ENCODE measurements around the gene IDI2.
"Not testable (repeated sequence)": the region's sequence is repeated elsewhere in the genome, so short reads cannot be mapped to it uniquely, and the experiment has no call there.

Gene IDI2

GRCh38 chr10:1045415-1045814, 19.8 kb upstream of the IDI2 start:
- no peak for FAIRE-seq

GRCh38 chr10:1044964-1045363, 19.3 kb upstream of the IDI2 start:
- FAIRE-seq, result no peak

GRCh38 chr10:1044146-1044545, 18.5 kb upstream of the IDI2 start:
- no peak for FAIRE-seq

DNA sequence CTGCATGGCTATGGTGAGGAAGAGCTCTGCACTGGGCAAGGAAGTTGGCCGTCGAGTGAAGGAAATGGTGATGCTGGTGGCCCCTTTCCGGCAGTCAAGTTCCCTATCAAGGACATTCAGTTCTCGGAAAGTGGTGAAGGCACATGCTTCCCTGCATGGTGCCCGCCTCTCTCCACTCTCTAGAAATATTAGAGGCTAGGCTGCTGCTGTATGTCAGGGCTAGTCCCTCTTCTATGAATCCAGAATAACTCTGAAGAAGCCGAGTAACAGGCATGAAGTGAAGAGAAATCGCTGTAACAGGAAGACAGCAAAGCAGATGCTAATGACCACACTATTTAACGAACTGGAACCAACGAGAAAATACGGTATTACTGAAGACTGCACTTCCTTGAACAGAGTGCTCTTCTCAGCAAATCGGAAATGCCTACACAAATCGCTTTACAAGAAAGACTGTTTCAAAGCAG, 17.9 kb upstream of the IDI2 start:
- no peak for FAIRE-seq

DNA sequence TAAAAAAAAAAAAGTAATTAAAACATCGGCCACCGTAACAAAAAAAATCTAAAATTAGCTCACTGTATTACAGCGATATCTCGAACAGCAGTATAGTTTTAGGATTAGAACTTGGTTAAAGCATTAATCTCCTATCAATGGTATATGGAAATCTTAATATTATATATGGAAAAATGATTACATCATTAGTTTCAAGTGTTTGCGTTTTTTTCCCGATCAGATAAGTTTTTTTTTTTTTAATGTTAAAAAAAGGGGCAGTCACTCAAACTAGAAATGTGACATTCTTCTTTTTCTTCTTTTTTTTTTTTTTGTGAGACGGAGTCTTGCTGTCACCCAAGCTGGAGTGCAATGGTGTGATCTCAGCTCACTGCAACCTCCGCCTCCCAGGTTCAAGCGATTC, 15.9 kb upstream of the IDI2 start:
- FAIRE-seq, result no peak

DNA sequence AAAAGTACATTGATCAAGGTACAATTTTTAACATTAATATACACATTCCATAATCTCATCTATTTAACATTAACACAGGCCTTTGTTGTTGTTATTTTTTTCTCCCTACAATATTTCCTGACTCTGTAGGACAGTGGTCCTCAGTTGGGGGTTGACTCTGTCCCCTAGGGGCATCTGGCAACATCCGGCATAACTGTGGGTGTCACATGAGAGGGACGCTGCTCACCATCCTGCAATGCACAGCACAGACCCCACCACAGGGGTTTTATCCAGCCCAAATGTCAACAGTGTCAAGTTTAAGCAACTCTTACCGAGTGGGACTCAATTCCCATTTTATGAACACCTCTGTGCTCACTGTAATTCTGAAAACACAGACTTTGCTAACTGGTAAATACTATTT, 14.5 kb upstream of the IDI2 start:
- no peak for FAIRE-seq

- not testable (repeated sequence) for FAIRE-seq
Observed at GRCh38 chr10:1038769-1039168, 13.1 kb upstream of the IDI2 start.

DNA sequence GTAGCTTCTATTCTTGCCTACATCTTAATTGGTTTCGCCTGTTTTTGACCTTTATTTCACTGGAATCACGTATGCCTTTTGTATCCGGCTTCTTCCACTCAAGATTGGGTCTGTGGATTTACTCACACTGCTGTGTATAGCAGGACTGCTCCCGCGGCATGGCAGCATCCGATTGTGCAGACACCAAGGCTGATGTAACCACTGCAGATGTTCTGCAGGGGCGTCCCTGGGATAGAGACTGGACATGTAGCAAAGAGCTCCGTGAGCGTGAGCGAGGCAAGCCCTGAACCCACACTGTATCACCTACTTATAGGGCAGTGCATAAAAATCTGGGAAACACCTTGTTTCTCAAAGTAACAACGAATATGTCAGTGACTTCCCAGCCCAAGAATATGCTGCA, 11.4 kb upstream of the IDI2 start:
- FAIRE-seq, result no peak

DNA sequence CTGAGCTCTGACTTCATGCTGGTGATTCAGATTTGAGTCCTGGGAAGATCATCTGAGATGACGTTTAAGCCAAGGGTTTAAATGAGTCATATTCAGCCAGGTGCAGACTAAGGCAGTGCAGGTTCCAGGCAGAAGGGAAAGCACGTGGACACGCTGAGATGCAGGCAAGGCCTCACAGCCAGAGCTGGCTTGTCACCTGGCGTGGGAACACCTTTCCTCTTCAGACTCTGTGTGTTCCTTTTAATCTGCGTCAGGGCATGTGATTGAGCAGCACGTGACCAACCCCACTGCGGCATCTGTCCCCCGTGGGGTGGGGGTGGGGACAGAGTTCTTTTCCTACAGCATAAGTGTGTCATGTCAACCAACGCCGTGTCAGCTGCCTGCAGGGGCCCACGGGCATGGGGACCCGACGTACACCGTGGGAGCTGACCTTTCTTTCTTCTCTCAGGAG, 10.7 kb upstream of the IDI2 start:
- FAIRE-seq, result no peak

DNA sequence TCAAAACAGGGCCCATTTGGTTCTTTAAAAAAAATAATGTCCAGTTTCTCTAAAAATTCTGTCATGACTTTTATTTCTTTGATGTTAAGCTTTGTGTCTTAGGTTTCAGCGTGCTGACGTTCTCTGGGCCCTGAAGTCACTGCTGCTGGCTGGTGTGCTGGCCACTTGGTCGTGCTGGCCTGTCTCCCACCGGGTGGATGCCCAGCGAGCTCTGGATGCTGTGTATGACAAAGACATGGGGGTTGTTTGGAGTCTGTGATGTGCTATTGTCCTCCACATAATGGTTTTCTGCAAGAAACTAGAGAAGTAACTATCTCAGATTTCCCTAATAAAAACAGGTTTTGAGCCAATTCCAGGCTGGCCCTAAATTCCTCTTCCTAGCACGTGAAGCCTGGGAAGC, 9.5 kb upstream of the IDI2 start:
- FAIRE-seq, result no peak

DNA sequence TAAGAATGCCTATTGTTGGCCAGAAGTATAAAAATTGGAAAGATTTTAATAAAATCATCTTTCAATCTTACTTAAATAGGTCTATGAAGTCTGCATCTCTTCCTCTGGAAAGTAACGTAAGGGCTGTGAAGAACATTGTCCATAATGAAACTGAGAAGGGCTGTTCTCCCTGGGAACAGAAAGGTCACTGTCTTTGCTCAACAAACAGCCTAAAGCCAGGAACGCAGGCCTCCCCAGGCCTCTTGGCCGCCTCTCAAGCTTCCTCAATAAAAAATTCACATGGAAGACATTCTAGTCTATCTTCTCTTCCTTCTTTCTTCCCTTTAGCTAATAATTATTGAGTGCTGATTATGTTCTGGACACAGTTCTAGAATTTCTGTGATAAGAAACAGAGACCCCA, 9.1 kb upstream of the IDI2 start:
- no peak for FAIRE-seq

DNA sequence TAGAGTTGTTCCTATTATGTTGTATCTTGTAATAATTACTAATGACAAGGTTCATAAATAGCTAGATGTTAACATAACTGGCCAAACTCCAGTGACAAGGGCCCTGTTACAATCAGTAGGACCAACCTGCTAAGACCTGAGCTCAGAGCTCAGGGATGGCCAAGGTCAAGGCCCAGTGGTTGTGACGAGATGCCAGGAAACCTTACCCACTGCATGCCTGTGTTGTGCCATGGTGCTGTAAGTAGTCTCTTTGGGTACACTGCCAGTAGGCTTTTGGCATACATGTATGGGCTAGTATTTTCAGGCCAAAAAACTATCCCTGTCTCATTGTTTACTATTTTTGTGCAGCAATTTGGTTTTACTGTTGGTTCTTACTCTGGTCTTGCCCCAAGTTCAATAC, 7.9 kb upstream of the IDI2 start:
- FAIRE-seq, result no peak

DNA sequence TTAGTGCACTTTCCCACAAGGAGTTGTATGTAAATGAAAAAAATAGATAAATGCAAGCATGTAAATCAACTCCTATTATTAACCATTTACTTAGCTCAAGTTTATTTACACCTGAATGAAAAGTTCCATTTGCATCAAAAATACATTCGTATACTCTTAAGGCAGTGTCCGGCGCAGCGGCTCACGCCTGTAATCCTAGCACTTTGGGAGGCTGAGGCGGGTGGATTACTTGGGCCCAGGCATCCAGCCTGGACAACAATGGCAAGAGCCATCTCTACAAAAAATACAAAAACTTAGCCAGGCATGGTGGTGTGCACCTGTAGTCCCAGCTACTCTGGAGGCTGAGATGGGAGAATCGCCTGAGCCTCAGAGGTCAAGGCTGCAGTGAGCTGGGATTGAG, 4.2 kb upstream of the IDI2 start:
- no peak for FAIRE-seq

GRCh38 chr10:1026578-1026977, 919 bp upstream of the IDI2 start:
- no peak for FAIRE-seq

- no peak for FAIRE-seq
Observed at GRCh38 chr10:1024103-1024502, 1.6 kb downstream of the IDI2 start.

GRCh38 chr10:1022413-1022812, 3.2 kb downstream of the IDI2 start:
- FAIRE-seq, result no peak

DNA sequence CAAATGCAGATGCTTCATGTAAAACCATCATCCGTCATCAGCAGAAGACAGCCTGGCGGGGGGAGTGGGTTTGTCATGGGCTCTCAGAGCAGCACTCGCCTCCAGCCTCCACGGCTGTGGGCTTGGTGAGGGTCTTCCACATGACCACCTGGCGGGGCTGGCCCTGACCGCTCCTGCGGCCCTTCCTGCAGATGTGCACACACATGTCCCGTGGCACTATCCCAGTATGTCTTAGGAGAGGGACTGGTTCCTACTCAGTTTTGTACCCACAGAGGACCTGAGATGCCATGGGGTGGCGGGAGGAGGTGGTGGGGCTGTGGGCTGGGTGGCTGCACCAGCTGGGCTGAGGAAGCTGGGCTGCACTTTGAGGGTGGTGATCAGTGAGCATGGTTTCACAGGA, 4.7 kb downstream of the IDI2 start:
- no peak for FAIRE-seq

DNA sequence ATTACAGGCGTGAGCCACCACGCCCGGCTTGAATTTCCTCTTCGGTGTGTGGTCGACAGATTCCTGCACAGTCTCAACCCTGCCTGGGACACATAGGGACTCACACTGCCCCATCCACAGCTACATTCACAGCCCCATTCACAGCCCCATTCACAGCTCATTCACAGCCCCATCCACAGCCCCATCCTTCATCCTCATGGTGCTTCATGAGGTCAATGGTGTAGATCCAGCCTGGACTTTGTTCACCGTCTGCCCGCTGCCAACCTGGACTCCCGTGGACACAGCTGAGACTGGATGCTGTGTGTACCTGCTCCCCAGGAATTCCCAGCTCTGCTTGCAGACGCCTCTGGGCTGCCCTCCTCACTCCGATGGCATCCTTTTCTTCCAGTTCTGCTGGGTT, 5.2 kb downstream of the IDI2 start:
- FAIRE-seq, result no peak

GRCh38 chr10:1019362-1019761, 6.3 kb downstream of the IDI2 start:
- no peak for FAIRE-seq

DNA sequence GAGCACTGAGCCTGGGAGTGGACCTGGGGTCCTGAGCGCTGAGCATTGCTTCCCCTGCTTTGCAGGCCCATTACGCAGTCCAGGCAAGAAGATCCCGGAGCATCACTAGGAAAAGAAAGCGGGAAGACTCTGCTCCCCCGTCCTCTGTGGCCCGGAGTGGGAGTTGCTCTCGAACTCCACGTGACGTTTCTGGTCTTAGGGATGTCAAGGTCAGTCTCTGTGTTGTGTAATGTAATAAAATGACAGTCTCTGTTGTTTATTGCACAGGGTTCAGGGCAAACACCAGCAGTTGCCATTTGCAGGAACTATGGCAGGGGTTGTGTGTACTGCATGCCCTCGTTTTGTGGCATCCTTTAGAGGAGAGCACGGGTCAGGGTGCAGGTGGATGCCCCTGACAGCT, 10.0 kb downstream of the IDI2 start:
- no peak for FAIRE-seq

- FAIRE-seq, result no peak
Observed at GRCh38 chr10:1011696-1012095, 14.0 kb downstream of the IDI2 start.

- no peak for FAIRE-seq
Observed at GRCh38 chr10:1010703-1011102, 15.0 kb downstream of the IDI2 start.

- not testable (repeated sequence) for FAIRE-seq
Observed at GRCh38 chr10:1009947-1010346, 15.7 kb downstream of the IDI2 start.

GRCh38 chr10:1009071-1009494, 16.6 kb downstream of the IDI2 start:
- no peak for FAIRE-seq

GRCh38 chr10:1007583-1007982, 18.1 kb downstream of the IDI2 start:
- no peak for FAIRE-seq

DNA sequence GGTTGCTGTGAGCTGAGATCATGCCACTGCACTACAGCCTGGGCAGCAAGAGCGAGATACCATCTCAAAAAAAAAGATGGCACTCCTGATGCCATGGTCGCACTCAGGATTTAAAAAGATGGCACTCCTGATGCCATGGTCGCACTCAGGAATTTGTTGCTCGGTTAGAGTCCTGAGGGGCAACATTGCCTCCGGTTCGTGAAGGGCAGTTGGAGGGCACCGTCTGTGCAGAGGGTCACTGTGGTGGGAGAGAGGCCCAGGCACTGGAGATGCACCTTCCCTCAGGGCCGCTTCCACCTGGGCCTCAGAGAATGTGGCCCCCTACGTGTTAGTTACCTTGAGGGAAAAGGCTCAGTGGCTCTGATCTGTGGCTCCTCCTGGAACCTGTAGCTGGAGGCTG, 19.1 kb downstream of the IDI2 start:
- no peak for FAIRE-seq

All from G401.6 (cell line).